ENCODE measurements around the gene OPRPN. TPM values are rescaled to one million over a fixed set of nuclear protein-coding genes. Genes with fewer than 3 reads are reported as not detected.

Gene OPRPN
- total and polyA plus RNA-seq, 2 of the 8 experiments (the other 6 are each of a cell fraction or from before 2014, with no cell fraction given), result not detected

DNA sequence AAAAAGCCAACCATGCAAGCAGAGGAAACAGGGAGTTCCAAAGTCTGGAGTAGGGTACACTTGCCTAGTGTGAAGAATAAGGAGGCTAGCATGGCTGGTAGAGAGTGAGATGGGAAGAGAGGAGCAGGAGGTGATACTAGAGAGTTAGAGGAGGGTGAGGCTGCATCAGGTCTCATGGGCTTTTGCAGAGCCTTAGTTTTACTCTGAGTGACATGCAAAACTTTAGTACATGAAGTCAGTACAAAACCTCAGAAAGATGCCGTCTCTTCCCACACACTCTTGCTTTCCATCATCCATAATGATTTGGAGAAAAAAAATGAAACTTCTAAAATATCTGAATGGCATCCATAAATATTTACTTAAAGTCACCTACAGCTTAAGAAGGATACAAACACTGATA is 5.0 kb downstream of the OPRPN start:
- no peak overlapping the region for H2BK5ac ChIP-seq (ENCODE audit: low read depth, low read length)
- H2BK20ac ChIP-seq (ENCODE audit: low read length), result no peak overlapping the region
- H3K56ac ChIP-seq (replicated peaks; ENCODE audit: insufficient read length, low read depth, low read length), result no peak overlapping the region
- no peak overlapping the region for H3K4ac ChIP-seq (replicated peaks; ENCODE audit: insufficient read length, low read depth, low read length)
- no peak overlapping the region for H3K9ac ChIP-seq (replicated peaks in 1 of 4; ENCODE audit: extremely low read depth in 1 of 4, low read depth in 3 of 4, low read length in 3 of 4)
- no peaks in the 10 kb centered on the region for H3K9me3 ChIP-seq (ENCODE audit: insufficient read depth in 2 of 2, low read depth in 1 of 2, low read length in 1 of 2)
- no peaks in the 10 kb centered on the region for H4K20me1 ChIP-seq (replicated peaks in 1 of 2; ENCODE audit: control insufficient read depth in 1 of 2, insufficient read depth in 2 of 2, low read length in 2 of 2)
- no peaks in the 10 kb centered on the region for H3K27me3 ChIP-seq (replicated peaks in 1 of 4; ENCODE audit: control insufficient read depth in 3 of 4, extremely low read depth in 1 of 4, insufficient read depth in 3 of 4, low read length in 3 of 4)
- DNase-seq (ENCODE audit: low read depth in 1 of 2, low spot score in 2 of 2) (no peak), FAIRE-seq (no peak)
- no peak overlapping the region for H4K91ac ChIP-seq (replicated peaks; ENCODE audit: insufficient read length, low read length)
- no peak overlapping the region for H3K27ac ChIP-seq (ENCODE audit: low read depth, low read length)
- no peaks in the 10 kb centered on the region for H3K4me1 ChIP-seq (replicated peaks in 1 of 4; ENCODE audit: control insufficient read depth in 3 of 4, insufficient read depth in 4 of 4, low read length in 3 of 4)
- ChIA-PET POLR2A (ENCODE audit: partially characterized antibody) (no interaction called here), CTCF (ENCODE audit: partially characterized antibody) (interaction anchor here (0.6 kb wide), 1 partner anchor 1077 kb away, joined by 5 read pairs; no protein-coding TSS in a partner anchor)
- no peaks in the 10 kb centered on the region for H3K79me1 ChIP-seq (ENCODE audit: low read depth, low read length)
- H3K4me3 ChIP-seq (ENCODE audit: extremely low read depth in 1 of 4, insufficient read depth in 2 of 4, low read depth in 3 of 4, low read length in 4 of 4), result no peak overlapping the region
- TF ChIP-seq TAF7 (optimal IDR thresholded peaks at IDR 0.05; ENCODE audit: borderline replicate concordance, low read depth, low read length), result no peak
- no peak for TF ChIP-seq EP300 (IDR thresholded peaks at IDR 0.05; ENCODE audit: borderline replicate concordance in 1 of 2, low read depth in 2 of 2, low read length in 2 of 2)
- TF ChIP-seq RFX5 (IDR thresholded peaks at IDR 0.05; ENCODE audit: borderline replicate concordance, low read depth, low read length), result no peak
- no peak for TF ChIP-seq TAF1 (IDR thresholded peaks at IDR 0.05; ENCODE audit: low read depth, low read length)
- TF ChIP-seq BCL11A (IDR thresholded peaks at IDR 0.05; ENCODE audit: low read depth in 2 of 2, low read length in 2 of 2), result no peak
- no peak overlapping the region for H4K8ac ChIP-seq (ENCODE audit: extremely low read depth, insufficient read depth, low read length)
- H3K14ac ChIP-seq (ENCODE audit: insufficient read length), result no peak overlapping the region
- H3K23me2 ChIP-seq (ENCODE audit: low read depth, low read length), result no peaks in the 10 kb centered on the region
- H2BK15ac ChIP-seq (ENCODE audit: low read length), result no peak overlapping the region
- no peak overlapping the region for H3K4me2 ChIP-seq (ENCODE audit: insufficient read depth in 1 of 2, low read depth in 2 of 2, low read length in 2 of 2)
- no peak overlapping the region for H2BK120ac ChIP-seq (replicated peaks; ENCODE audit: low read depth, low read length)
- H3K23ac ChIP-seq (ENCODE audit: insufficient read length), result no peak overlapping the region
- no peak overlapping the region for H4K5ac ChIP-seq (ENCODE audit: insufficient read length, low read depth, low read length)
- H3K18ac ChIP-seq (ENCODE audit: extremely low read depth, low read length), result no peak overlapping the region
- no peaks in the 10 kb centered on the region for H3K79me2 ChIP-seq (ENCODE audit: control insufficient read depth in 1 of 2, insufficient read depth in 2 of 2, low read length in 2 of 2)
- no peak overlapping the region for H2BK12ac ChIP-seq (ENCODE audit: low read depth, low read length)
- H3K36me3 ChIP-seq (ENCODE audit: control insufficient read depth in 2 of 4, insufficient read depth in 4 of 4, low read length in 3 of 4), result no peaks in the 10 kb centered on the region
- WGBS, 2 experiments (ENCODE audit: extremely low coverage in 1 of 2, insufficient coverage in 1 of 2, insufficient read length in 1 of 2, insufficient replicate concordance in 2 of 2, low coverage in 1 of 2, low lambda C conversion rate in 2 of 2, missing lambda C conversion rate in 1 of 2), result 95% methylated on average over 1 of the region's 1 CpG; no CpG with 5 or more reads in 1 of the 2 experiments
- no peak overlapping the region for H2AFZ ChIP-seq (ENCODE audit: low read length)
- H2AK5ac ChIP-seq (ENCODE audit: low read depth, low read length), result no peak overlapping the region
